ENCODE measurements around the gene THBS2. TPM values are rescaled to one million over a fixed set of nuclear protein-coding genes. Genes with fewer than 3 reads are reported as not detected.
A peak's percentile ranks its signal among the peaks of the same experiment; 100 is the strongest.

THBS2 gene
- total RNA-seq, 2 donors from 2014 or later = 16.2 to 24.5 TPM

DNA sequence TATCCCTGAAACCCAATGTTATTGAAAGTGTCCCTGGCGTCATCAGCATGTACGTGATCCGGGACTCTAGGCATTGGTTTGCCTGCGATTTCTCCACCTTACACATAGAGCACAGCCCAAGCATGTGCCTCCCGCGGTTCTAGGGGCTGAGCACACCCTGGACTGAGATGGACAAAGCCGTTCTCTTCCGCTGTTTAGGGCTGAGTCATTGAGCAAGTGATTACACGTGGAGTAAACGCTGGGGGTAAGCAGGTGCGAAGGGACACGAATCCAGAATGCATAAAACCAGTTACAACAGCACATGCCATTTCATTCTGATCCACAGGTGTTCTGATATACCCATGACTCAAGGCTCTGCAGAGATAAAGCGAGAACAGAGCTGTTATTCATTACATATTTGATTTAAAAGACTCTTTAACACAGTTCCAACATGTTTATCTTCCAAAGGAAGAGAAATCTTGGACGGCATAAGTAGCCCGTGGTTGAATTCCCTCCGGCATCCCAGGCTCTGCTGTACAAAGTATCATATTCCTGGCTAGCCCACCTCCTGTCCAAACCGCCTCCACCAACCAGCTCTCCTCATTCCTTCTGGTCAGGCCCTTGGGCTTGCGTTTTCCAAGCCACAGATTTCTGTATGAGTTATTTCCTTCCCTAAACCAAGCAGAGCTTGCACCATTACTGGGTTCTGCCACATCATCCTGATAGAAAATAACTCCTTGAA lies 36.1 kb upstream of the THBS2 start:
- no peaks in the 10 kb centered on the region for H3K36me3 ChIP-seq
- H3K27me3 ChIP-seq = no peaks in the 10 kb centered on the region
- DNase-seq (ENCODE audit: low spot score) = peak; percentile 78
- H3K4me1 ChIP-seq = no peaks in the 10 kb centered on the region
- no peaks in the 10 kb centered on the region for H3K9me3 ChIP-seq
- TF ChIP-seq, protein P1, sequence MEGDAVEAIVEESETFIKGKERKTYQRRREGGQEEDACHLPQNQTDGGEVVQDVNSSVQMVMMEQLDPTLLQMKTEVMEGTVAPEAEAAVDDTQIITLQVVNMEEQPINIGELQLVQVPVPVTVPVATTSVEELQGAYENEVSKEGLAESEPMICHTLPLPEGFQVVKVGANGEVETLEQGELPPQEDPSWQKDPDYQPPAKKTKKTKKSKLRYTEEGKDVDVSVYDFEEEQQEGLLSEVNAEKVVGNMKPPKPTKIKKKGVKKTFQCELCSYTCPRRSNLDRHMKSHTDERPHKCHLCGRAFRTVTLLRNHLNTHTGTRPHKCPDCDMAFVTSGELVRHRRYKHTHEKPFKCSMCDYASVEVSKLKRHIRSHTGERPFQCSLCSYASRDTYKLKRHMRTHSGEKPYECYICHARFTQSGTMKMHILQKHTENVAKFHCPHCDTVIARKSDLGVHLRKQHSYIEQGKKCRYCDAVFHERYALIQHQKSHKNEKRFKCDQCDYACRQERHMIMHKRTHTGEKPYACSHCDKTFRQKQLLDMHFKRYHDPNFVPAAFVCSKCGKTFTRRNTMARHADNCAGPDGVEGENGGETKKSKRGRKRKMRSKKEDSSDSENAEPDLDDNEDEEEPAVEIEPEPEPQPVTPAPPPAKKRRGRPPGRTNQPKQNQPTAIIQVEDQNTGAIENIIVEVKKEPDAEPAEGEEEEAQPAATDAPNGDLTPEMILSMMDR (IDR thresholded peaks at IDR 0.05) = no peak
- H3K4me3 ChIP-seq = no peak overlapping the region
- peak overlapping the region; percentile 49 to 57 for H3K27ac ChIP-seq

DNA sequence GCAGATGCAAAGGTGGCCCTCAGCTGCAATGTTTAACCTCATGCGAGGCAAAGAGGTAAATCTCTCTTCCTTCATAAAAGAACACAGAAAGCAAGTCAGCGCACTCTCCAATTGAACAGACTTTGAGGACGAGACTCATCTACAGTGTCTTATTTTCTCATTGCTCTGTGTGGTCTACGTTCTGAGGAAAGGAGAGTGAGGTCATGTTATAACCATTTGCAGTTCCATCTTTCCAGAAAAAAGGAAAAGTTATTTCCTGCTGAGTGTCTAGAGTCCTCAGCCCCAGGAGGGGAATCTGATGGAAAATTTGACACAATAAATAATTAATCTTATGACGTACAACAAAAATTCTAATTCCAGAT lies 35.6 kb upstream of the THBS2 start:
- no peaks in the 10 kb centered on the region for H3K9me3 ChIP-seq

DNA sequence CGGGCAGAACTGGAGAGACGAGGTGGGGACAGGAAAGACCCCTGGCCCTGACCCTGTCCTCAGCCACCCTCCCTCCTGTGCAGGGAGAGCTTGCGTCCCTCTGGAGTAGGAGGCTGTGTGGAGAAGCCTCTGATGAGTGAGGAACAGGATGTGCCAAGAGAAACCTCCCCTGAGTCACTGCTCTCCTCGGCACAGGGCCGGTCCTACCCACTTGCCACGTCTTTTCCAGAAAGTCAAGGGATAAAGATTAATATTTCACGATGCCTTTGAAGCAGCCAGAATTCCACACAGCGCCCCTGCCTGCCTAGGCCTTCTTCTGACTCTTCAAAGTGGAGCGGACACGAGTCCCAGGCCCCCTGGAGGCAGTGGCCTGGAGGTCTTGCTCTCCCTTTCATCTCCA lies 34.9 kb upstream of the THBS2 start:
- TF ChIP-seq, protein P1 (IDR thresholded peaks at IDR 0.05) = no peak
- Histone ChIP-seq H3K27me3 (no peaks in the 10 kb centered on the region), H3K4me3 (no peak overlapping the region), H3K36me3 (no peaks in the 10 kb centered on the region), H3K4me1 (no peaks in the 10 kb centered on the region), H3K9me3 (no peaks in the 10 kb centered on the region), H3K27ac (peak overlapping the region; percentile 49 to 57)
- peak; percentile 78 for DNase-seq (ENCODE audit: low spot score)

More for the DNA sequence above, 35.6 kb upstream of the THBS2 start:
- TF ChIP-seq, protein P1 (IDR thresholded peaks at IDR 0.05) = no peak
- H3K27ac ChIP-seq = peak overlapping the region; percentile 49 to 57
- no peak for DNase-seq (ENCODE audit: low spot score)
- no peaks in the 10 kb centered on the region for H3K4me1 ChIP-seq
- H3K4me3 ChIP-seq = no peak overlapping the region
- no peaks in the 10 kb centered on the region for H3K36me3 ChIP-seq
- no peaks in the 10 kb centered on the region for H3K27me3 ChIP-seq

DNA sequence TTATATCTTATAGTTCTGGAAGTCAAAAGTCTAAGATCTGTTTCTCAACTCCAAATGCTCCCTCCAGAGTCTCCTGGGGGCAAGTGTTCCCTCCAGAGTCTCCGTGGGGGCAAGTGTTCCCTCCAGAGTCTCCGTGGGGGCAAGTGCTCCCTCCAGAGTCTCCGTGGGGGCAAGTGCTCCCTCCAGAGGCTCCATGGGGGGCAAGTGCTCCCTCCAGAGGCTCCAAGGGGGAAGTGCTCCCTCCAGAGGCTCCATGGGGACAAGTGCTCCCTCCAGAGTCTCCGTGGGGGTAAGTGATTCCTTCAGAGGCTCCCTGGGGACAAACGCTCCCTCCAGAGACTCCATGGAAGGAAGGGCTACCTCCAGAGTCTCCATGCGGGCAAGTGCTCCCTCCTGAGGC lies 34.0 kb upstream of the THBS2 start:
- no peak overlapping the region for H3K4me3 ChIP-seq
- no peaks in the 10 kb centered on the region for H3K36me3 ChIP-seq
- no peak for DNase-seq (ENCODE audit: low spot score)
- no peaks in the 10 kb centered on the region for H3K4me1 ChIP-seq
- no peak overlapping the region for H3K27ac ChIP-seq
- no peaks in the 10 kb centered on the region for H3K27me3 ChIP-seq
- no peaks in the 10 kb centered on the region for H3K9me3 ChIP-seq
- TF ChIP-seq, protein P1 (IDR thresholded peaks at IDR 0.05) = no peak

DNA sequence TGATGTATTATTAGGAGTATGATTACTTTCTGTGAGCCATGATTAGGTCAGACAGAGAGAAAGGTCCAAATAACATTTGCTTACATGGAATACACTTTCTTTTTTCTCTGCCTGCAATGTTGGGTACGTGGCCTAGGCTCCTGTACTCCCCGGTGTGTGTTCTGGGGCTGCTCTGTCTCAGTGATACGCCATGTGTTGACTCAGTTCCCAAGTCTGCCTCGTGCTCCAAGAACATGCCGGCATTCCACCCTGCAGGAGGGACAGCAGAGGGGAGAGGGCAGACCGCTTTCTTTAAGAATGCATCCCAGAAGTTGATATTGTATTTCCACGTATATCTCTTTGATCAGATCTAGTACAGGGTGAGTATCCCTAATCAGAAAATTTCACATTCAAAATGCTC lies 33.3 kb upstream of the THBS2 start:
- H3K4me3 ChIP-seq = no peak overlapping the region
- H3K27me3 ChIP-seq = no peaks in the 10 kb centered on the region
- H3K27ac ChIP-seq = no peak overlapping the region
- DNase-seq (ENCODE audit: low spot score) = no peak
- TF ChIP-seq, protein P1 (IDR thresholded peaks at IDR 0.05) = no peak
- no peaks in the 10 kb centered on the region for H3K9me3 ChIP-seq
- no peaks in the 10 kb centered on the region for H3K4me1 ChIP-seq
- no peaks in the 10 kb centered on the region for H3K36me3 ChIP-seq

DNA sequence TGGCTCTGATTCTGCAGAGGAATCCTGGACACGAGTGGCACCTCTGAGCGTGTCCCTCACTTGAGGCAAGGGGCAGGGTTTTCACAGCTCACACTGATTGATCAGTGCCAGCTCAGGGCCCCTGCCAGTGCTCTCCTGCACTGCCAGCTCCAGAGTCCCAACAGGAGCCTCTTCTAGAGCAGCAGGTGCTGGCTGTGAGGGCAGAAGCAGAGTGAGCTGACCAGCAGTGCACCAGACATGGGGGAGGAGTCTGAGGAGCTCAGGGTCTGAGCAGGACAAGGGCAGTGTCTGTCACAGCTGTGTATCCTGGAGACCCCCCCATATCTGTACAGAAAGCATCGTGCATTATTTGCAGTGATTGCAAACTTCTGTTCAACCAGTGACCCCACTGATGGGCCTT lies 31.5 kb upstream of the THBS2 start:
- no peaks in the 10 kb centered on the region for H3K4me1 ChIP-seq
- H3K9me3 ChIP-seq = no peaks in the 10 kb centered on the region
- TF ChIP-seq, protein P1 (IDR thresholded peaks at IDR 0.05) = no peak
- H3K27me3 ChIP-seq = no peaks in the 10 kb centered on the region
- no peak for DNase-seq (ENCODE audit: low spot score)
- no peak overlapping the region for H3K4me3 ChIP-seq
- no peaks in the 10 kb centered on the region for H3K36me3 ChIP-seq
- H3K27ac ChIP-seq = no peak overlapping the region
